Neural progenitor cell (in vitro differentiated cells): ENCODE results near the gene MSI1.

Source experiments
- CTCF ChIP-seq: fragments of 200-600 bp; sonication (generic); IDR thresholded peaks from 2 replicates; pipeline ENCODE4 v1.5.1; 2017; ENCODE audit warnings: antibody characterized with exemption, mild to moderate bottlenecking
- EZH2phosphoT487 ChIP-seq: fragments of 200-600 bp; sonication (generic); IDR thresholded peaks from 2 replicates; pipeline ENCODE4 v1.6.1; 2017; ENCODE audit warnings: antibody characterized with exemption

- no peak for TF ChIP-seq CTCF
- no peak for TF ChIP-seq EZH2phosphoT487
Observed at GRCh38 chr12:120332523-120332922, 36.4 kb downstream of the MSI1 start.
